Retina (tissue), 1 donor: ENCODE measurements around the gene RBMS2.
"Not testable (repeated sequence)": the region's sequence is repeated elsewhere in the genome, so short reads cannot be mapped to it uniquely, and the experiment has no call there.

ENCODE experiments used
- DNase-seq: peaks from one replicate; pipeline ENCODE4 v3.0.0-alpha.2; 2016

Gene RBMS2, protein sequence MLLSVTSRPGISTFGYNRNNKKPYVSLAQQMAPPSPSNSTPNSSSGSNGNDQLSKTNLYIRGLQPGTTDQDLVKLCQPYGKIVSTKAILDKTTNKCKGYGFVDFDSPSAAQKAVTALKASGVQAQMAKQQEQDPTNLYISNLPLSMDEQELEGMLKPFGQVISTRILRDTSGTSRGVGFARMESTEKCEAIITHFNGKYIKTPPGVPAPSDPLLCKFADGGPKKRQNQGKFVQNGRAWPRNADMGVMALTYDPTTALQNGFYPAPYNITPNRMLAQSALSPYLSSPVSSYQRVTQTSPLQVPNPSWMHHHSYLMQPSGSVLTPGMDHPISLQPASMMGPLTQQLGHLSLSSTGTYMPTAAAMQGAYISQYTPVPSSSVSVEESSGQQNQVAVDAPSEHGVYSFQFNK

DNA sequence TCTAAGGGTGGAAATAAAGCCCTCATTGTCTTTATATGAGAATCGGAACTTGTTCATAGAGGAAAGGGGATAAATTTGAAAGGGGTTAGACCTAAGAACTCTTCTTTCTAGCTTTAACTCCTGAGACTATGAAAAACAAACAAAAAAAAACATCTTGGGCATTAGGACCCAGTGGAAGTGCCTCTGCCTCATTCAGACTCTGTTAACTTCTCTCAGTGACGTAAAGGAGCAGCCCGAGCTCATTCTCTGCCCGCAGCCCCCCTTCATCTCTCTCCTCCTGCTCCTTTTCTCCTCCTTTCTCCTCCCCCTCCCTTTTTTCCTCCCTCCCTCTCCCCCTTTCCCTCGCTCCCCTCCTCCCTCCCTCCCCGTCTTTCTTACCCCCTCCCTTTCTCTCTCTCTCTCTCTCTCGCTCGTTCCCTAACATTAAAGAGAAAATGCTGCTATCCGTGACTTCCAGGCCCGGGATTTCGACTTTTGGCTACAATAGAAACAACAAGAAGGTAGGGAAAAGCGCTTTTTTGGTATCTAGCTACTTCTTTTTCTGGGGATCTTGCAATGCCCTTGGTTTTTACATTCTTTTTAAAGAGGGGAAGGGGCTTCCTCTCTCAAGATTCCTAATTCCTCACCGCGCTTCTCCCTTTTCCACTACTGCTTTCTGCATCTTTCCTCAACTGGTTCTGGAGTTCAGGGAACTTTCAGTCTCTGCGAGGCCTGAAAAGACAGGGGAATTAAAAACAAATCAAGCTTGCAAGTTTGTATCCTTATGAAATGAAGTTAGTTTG is at the start of gene RBMS2:
Gene RBMS2, plus strand, starts transcription at position 231 of the 782 bp plus-strand sequence. Its CDS starts 204 bp downstream, at position 435.
- peak; percentile 75 for DNase-seq

DNA sequence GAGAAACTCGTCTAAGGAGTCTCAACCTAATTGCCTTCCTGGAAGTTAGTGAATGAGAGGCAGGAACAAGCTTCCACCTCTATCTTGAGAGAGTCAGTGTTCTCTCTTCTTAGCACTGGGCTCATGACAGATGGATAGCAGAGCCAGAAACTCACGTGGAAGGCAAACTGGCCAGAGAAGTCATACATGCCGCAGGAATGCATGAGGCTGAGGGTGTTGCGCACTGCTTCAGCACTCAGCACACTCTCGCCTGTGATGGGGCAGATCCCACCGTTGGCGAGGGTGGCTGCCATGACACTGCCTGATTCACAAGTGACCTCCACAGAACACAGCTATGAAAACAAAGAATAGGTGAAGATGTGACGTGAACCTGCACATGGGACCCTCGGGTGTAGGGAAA is 47.2 kb upstream of the RBMS2 start:
- no peak for DNase-seq

DNA sequence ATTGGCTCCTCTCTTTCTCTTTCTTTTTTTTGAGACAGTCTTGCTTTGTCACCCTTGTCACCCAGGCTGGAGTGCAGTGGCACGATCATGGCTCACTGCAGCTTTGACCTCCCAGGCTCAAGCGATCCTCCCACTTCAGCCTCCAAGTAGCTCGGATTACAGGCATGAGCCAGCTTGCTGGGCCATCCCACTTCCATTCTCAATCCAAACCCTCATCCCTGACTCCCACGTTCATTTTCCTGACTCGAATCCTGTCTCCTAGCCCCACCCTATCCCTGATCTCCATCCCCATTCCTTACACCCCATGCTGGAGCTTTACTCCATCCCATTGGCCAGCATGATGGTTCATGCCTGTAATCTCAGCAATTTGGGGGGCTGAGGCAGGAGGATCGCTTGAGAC is 45.5 kb upstream of the RBMS2 start:
- no peak for DNase-seq

- DNase-seq, result no peak
Measured at GRCh38 chr12:56476972-56477432, 44.6 kb upstream of the RBMS2 start.

DNA sequence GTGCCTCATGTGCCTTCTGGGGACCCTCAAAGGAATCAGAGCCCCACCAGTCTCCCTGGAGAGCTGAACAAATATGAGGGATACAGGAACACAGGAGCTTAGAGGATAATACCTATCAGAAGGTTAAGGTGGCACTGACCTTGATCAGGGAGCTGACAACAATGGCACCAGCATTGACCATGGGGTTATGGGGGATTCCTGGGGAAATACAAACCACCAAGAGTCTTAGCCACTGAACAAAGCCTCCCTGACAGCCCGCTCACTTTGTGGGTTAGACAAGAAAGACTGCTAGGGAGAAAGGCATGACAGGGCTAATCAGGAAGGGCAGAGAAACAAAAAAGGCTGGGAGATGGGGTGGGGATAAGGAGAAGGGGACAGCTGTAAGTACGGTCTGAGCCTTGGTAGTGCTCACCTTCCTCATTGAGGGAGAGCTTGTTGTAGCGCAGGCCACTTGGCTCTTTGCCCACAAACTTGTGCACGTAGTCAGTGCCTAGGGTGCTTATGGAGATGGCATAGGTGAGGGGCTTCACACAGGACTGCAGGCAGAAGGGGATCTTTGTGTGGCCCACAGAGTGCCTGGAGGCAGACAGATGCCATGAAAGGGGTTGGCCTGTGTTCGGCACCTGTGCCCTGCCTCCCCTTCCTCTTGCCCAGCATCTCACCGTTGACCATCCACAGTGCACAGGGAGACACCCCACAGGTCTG is 43.9 kb upstream of the RBMS2 start:
- DNase-seq, result no peak

DNA sequence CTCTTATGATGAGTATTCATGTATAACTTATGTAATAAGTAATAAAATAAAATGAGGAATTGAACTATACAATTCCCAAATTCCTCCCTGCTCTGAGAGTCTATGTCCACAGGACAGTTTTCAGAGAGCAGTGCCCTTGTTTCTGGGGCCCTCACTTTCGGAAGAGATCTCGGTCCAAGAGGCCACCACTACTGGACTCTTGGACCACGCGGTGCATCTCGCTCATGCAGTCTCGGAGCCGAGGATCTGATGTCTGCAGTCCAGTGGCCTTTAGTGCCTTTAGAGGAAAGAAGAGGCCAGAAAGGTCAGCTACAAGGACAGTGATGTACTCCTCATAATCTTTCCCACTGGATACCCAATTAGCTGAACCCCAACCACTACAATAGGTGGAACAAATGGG is 42.0 kb upstream of the RBMS2 start:
- DNase-seq, result no peak

GRCh38 chr12:56484566-56484965 is 37.1 kb upstream of the RBMS2 start:
- DNase-seq, result no peak

DNA sequence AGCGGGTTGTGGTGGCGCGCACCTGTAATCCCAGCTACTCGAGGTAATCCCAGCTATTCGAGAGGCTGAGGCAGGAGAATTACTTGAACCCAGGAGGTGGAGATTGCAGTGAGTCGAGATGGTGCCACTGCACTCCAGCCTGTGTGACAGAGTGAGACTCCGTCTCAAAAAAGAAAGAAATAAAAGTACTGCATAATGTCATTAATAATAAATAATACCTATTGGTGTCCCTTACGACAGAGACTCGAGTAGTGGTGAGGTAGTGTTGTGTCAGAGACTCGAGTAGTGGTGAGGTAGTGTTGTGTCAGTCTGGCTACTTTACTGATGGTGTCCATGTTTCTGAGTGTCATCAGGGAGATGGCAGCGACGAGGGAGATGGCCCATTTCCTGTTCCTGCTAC is 34.9 kb upstream of the RBMS2 start:
- DNase-seq, result peak; percentile 11

GRCh38 chr12:56487448-56488040 is 34.1 kb upstream of the RBMS2 start:
- peak; percentile 82 for DNase-seq

DNA sequence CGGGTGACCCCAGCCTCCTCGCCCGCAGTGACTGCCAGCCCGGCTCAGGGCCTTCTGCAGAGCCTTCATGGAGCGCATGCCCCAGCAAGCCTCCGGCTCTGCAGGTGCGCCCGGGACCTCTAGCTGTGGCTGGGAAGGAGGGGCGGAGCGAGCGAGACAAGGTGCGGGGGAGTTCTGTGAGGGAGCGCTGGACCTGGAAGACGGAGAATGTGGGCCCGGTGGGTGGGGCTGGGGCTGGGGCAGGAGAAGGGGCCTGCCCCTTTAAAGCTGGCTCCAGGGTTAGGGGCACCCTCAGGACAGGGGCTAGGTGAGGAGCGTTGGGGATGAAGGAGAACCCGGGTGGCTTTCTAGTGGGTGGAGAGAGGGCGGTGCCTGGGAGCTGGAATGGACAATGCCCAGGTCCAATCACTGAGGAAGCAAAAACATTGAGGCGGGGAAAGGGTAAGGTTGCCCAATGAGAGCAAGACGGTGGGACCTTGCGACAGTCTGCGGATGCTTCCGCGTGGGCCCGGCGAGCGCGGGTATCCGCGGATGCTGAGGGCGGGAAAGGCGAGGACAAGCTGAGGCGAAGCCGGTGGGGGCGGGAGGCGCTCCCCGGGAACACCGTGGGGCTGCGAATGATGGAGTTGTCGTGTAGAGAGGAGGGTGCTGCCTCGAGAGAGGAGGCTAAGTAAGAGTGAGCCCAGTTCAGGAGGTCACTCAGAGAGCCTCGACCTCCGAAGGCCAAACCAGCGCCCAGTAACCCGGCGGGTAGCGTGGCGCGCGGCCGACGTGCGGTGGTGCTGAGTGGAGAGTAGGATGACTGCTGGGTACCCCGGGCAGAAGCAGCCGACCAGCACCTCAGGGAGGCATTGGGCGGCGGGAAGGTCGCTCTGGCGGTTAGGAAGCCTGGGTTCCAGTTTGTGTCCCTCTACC is 33.3 kb upstream of the RBMS2 start, which contains the start of gene GLS2:
Gene GLS2, minus strand, starts transcription at position 121 of the 915 bp plus-strand sequence. Its CDS starts 43 bp downstream, at position 78.
- peak; percentile 83 for DNase-seq

DNA sequence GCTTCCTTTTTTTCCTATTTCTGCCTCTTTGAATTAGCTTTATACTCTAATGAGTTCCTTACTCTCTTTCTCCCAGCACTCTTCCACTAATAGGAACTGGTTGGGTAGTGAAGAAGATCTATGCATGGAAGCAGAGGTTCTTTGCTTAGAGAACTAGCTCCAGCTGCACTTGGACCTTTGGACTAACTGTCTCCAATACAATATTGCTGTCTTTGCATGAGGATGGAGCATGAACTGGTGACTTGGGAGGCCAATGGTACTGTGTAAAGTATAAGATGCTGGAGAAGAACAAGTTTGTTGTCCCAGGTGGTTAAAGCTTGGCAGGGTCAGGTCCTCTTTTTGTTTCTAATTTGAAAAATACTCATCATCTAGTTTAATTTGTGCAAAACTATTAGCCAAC is 31.3 kb upstream of the RBMS2 start:
- DNase-seq, result no peak

DNA sequence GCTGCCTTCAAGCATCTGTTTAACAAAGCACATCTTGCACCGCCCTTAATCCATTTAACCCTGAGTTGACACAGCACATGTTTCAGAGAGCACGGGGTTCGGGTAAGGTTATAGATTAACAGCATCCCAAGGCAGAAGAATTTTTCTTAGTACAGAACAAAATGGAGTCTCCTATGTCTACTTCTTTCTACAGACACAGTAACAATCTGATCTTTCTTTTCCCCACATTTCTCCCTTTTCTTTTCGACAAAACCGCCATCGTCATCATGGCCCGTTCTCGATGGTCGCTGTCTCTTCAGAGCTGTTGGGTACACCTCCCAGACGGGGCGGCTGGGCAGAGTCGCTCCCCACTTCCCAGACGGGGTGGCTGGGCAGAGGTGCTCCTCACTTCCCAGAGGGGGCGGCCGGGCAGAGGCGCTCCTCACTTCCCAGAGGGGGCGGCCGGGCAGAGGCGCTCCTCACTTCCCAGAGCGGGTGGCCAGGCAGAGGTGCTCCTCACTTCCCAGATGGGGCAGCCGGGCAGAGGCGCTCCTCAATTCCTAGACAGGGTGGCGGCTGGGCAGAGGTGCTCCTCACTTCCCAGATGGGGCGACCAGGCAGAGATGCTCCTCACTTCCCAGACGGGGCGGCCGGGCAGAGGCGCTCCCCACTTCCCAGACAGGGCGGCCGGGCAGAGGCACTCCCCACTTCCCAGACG is 28.1 kb upstream of the RBMS2 start:
- not testable (repeated sequence) for DNase-seq

- DNase-seq, result not testable (repeated sequence)
Measured at GRCh38 chr12:56494106-56494415, 27.6 kb upstream of the RBMS2 start.

DNA sequence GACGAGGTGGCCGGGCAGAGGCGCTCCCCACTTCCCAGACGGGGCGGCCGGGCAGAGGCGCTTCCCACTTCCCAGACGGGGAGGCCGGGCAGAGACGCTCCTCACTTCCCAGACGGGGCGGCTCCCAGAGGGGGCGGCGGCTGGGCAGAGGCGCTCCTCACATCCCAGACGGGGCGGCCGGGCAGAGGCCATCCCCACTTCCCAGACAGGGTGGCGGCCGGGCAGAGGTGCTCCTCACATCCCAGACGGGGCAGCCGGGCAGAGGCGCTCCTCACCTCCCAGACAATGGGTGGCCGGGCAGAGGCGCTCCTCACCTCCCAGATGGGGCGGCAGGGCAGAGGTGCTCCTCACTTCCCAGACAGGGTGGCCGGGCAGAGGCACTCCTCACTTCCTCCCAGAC is 27.1 kb upstream of the RBMS2 start:
- DNase-seq, result not testable (repeated sequence)

DNA sequence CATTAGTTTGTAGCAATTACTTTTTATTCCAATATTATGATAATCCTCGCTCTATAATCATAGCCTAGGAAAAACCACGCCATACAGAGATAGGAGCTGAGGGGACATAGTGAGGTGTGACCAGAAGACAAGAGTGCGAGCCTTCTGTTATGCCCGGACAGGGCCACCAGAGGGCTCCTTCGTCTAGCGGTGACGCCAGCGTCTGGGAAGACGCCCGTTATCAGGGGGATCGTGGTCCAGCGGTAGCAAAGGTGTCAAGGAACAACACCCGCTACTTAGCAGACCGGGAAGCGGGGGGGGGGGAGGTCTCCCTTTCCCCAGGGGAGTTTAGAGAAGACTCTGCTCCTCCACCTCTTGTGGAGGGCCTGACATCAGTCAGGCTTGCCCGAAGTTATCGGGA is 24.9 kb upstream of the RBMS2 start:
- peak; percentile 42 for DNase-seq

DNA sequence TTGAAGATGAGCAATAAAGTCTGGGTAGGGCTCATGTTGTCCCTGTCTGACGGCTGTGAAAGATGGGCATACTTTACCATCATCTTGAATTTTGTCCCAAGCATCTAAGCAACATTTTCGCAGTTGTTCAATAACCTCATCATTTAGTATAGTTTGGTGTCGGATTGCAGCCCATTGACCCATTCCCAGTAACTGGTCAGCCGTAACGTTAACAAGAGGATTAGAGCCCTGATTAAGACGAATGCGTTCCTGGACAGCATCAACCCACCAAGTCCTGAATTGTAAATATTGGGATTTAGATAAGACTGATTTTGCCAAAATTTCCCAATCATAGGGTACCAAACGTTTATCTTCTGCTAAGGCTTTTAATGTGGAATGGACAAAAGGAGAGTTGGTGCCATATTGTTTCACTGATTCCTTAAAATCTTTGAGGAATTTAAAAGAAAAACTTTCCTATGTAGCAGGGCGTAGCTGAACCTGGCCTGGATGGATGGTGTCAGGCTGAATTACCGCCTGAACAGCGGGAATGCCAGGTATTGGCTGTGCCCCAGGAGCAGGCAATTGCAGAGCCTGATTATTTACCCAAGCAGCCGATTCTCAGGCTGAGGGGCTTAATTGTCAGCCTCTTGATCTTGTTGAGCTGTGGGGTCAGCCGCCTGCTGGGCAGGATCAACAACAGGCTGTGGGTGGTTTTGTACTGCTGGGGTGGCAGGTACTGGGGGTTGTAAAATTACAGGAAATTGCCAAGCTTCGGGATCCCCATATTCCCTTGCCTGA is 23.3 kb upstream of the RBMS2 start:
- peak; percentile 45 for DNase-seq

GRCh38 chr12:56499452-56499851 is 22.2 kb upstream of the RBMS2 start:
- DNase-seq, result not testable (repeated sequence)

DNA sequence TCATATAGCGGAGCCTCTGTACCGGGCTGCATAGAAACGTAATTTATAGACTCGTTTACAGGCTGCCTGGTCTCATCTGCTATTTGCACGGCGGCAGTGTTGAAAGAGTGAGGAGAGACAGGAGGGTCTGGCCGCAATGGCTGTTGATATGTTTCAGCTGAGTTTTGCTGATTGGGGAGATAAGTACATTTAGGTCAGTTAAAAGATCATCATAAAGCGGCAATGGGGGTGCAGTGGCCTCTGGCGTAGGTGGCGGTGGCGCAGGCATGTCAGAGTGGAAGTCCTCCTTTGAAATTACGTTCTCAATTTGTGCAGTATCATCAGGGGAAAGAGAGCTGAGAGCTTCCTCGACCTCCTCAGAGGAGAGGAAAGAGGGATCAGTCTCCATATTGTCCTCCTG is 21.7 kb upstream of the RBMS2 start:
- not testable (repeated sequence) for DNase-seq

- no peak for DNase-seq
Measured at GRCh38 chr12:56510786-56511185, 10.8 kb upstream of the RBMS2 start.

DNA sequence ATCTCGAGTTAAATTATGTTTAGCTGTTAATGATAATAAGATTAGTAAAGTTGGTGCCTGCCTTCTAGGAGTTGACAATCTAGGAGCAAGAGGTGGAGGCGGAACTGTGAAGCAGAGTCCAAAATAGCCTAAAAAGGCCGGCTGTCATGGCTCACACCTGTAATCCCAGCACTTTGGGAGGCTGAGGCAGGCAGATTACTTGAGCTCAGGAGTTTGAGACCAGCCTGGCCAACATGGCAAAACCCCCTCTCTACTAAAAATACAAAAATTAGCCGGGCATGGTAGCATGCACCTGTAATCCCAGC is 7.7 kb upstream of the RBMS2 start:
- not testable (repeated sequence) for DNase-seq

DNA sequence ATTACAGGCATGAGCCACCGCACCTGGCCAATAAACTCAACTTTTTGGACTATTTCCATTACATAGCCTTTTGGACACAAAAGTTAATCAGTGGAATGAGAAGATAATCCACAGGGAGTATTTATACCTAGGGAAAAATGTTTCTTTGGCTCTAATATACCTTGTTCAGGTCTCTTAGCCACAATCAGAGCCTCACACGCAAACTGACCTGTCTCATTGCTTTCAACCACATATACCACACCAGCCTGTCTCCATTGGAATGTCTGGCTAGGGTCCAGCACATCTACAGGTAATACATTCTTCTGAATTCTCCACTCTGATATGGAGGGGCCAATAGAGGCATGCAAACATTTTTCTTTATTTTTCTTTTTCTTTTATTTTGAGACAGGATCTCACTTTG is 3.8 kb upstream of the RBMS2 start:
- DNase-seq, result no peak
